Measurements from ENCODE around the gene RAD51B. TPM values are rescaled to one million over a fixed set of nuclear protein-coding genes. Genes with fewer than 3 reads are reported as not detected.
A peak's percentile ranks its signal among the peaks of the same experiment; 100 is the strongest.

RAD51B gene
- total and polyA plus RNA-seq, 9 donors, result 21.6 to 70.1 (median 35.1) TPM

- Histone ChIP-seq H3K36me3 (no peaks in the 10 kb centered on the region), H3K4me3 (no peak overlapping the region), H3K27ac (no peak overlapping the region), H3K9me3 (no peaks in the 10 kb centered on the region), H3K27me3 (no peaks in the 10 kb centered on the region), H3K4me1 (ENCODE audit: insufficient read depth) (peaks cover 7% of the 10 kb centered on the region)
- DNase-seq, result no peak
- intact Hi-C loops (cut with DNase I), result no loop called here
- TF ChIP-seq EP300 (IDR thresholded peaks at IDR 0.05) (no peak), POLR2A (IDR thresholded peaks at IDR 0.05) (no peak)
- TF ChIP-seq, protein P1, sequence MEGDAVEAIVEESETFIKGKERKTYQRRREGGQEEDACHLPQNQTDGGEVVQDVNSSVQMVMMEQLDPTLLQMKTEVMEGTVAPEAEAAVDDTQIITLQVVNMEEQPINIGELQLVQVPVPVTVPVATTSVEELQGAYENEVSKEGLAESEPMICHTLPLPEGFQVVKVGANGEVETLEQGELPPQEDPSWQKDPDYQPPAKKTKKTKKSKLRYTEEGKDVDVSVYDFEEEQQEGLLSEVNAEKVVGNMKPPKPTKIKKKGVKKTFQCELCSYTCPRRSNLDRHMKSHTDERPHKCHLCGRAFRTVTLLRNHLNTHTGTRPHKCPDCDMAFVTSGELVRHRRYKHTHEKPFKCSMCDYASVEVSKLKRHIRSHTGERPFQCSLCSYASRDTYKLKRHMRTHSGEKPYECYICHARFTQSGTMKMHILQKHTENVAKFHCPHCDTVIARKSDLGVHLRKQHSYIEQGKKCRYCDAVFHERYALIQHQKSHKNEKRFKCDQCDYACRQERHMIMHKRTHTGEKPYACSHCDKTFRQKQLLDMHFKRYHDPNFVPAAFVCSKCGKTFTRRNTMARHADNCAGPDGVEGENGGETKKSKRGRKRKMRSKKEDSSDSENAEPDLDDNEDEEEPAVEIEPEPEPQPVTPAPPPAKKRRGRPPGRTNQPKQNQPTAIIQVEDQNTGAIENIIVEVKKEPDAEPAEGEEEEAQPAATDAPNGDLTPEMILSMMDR (IDR thresholded peaks at IDR 0.05), result no peak
- 91 to 95% (median 93%) methylated on average over 7 of the region's 7 CpGs for WGBS, 3 donors
Observed at GRCh38 chr14:68503186-68503825, 683.7 kb downstream of the RAD51B start.

- Histone ChIP-seq H3K4me3 (no peak overlapping the region), H3K27ac (no peak overlapping the region), H3K27me3 (no peaks in the 10 kb centered on the region), H3K36me3 (no peaks in the 10 kb centered on the region), H3K9me3 (no peaks in the 10 kb centered on the region), H3K4me1 (ENCODE audit: insufficient read depth) (peaks cover 14% of the 10 kb centered on the region)
- WGBS, 3 donors, result 89 to 91% (median 90%) methylated on average over 8 of the region's 8 CpGs
- intact Hi-C loops (cut with DNase I), result no loop called here
- DNase-seq, result no peak
- TF ChIP-seq POLR2A (IDR thresholded peaks at IDR 0.05) (no peak), EP300 (IDR thresholded peaks at IDR 0.05) (no peak)
- TF ChIP-seq, protein P1 (IDR thresholded peaks at IDR 0.05), result no peak
Observed at GRCh38 chr14:68504861-68505260, 685.3 kb downstream of the RAD51B start.

- H3K9me3 ChIP-seq, result no peaks in the 10 kb centered on the region
- TF ChIP-seq, protein P1 (IDR thresholded peaks at IDR 0.05), result no peak
- TF ChIP-seq EP300 (IDR thresholded peaks at IDR 0.05) (no peak), POLR2A (IDR thresholded peaks at IDR 0.05) (no peak)
- H3K27me3 ChIP-seq, result no peaks in the 10 kb centered on the region
- H3K36me3 ChIP-seq, result no peaks in the 10 kb centered on the region
- H3K4me1 ChIP-seq (ENCODE audit: insufficient read depth), result peaks cover 21% of the 10 kb centered on the region
- DNase-seq, result peak in 1 of 5 donors; percentile 67
- H3K27ac ChIP-seq, result peak overlapping the region in 1 of 2 donors; percentile 9
- no peak overlapping the region for H3K4me3 ChIP-seq
- 36 to 62% (median 48%) methylated on average over 17 of the region's 17 CpGs for WGBS, 3 donors
- intact Hi-C loops (cut with DNase I), result no loop called here
Observed at GRCh38 chr14:68506021-68506644, 686.6 kb downstream of the RAD51B start.

- Histone ChIP-seq H3K4me3 (no peak overlapping the region), H3K4me1 (ENCODE audit: insufficient read depth) (peaks cover 23% of the 10 kb centered on the region), H3K9me3 (no peaks in the 10 kb centered on the region), H3K36me3 (no peaks in the 10 kb centered on the region), H3K27ac (no peak overlapping the region), H3K27me3 (no peaks in the 10 kb centered on the region)
- TF ChIP-seq POLR2A (IDR thresholded peaks at IDR 0.05) (no peak), EP300 (IDR thresholded peaks at IDR 0.05) (no peak)
- TF ChIP-seq, protein P1 (IDR thresholded peaks at IDR 0.05), result no peak
- intact Hi-C loops (cut with DNase I), result no loop called here
- WGBS, 3 donors, result 85 to 88% (median 87%) methylated on average over 11 of the region's 11 CpGs
- DNase-seq, result no peak
Observed at GRCh38 chr14:68506645-68507419, 687.3 kb downstream of the RAD51B start.

All from ovary (tissue), 9 donors.